ENCODE measurements around the gene FERMT1. TPM values are rescaled to one million over a fixed set of nuclear protein-coding genes. Genes with fewer than 3 reads are reported as not detected.

Gene FERMT1
- total and polyA plus RNA-seq, 9 donors = 1.1 to 10.4 (median 4.7) TPM

- no peak for TF ChIP-seq EP300 (IDR thresholded peaks at IDR 0.05)
- TF ChIP-seq POLR2A (IDR thresholded peaks at IDR 0.05) = no peak
- TF ChIP-seq CTCF (IDR thresholded peaks at IDR 0.05) = no peak
- 36 to 43% (median 39%) methylated on average over 8 of the region's 8 CpGs for WGBS, 3 donors
Observed at GRCh38 chr20:6134592-6134991, 11.8 kb upstream of the FERMT1 start.

GRCh38 chr20:6130045-6130444 lies 7.2 kb upstream of the FERMT1 start:
- Histone ChIP-seq H3K4me1 (ENCODE audit: insufficient read depth) (no peaks in the 10 kb centered on the region), H3K27me3 (no peaks in the 10 kb centered on the region), H3K36me3 (no peaks in the 10 kb centered on the region), H3K4me3 (no peak overlapping the region), H3K9me3 (no peaks in the 10 kb centered on the region), H3K27ac (no peak overlapping the region)
- WGBS, 3 donors = 88 to 93% (median 93%) methylated on average over 5 of the region's 5 CpGs
- intact Hi-C loops (cut with DNase I) = no loop called here
- no peak for DNase-seq
- TF ChIP-seq EP300 (IDR thresholded peaks at IDR 0.05) (no peak), POLR2A (IDR thresholded peaks at IDR 0.05) (no peak), CTCF (IDR thresholded peaks at IDR 0.05) (no peak)

More at GRCh38 chr20:6134592-6134991, 11.8 kb upstream of the FERMT1 start:
- Histone ChIP-seq H3K36me3 (no peaks in the 10 kb centered on the region), H3K27ac (no peak overlapping the region), H3K9me3 (no peaks in the 10 kb centered on the region), H3K27me3 (no peaks in the 10 kb centered on the region), H3K4me3 (no peak overlapping the region), H3K4me1 (ENCODE audit: insufficient read depth) (no peaks in the 10 kb centered on the region)
- DNase-seq = no peak
- intact Hi-C loops (cut with DNase I) = no loop called here

- H3K4me1 ChIP-seq (ENCODE audit: insufficient read depth) = peaks cover 3% of the 10 kb centered on the region
- H3K27ac ChIP-seq = no peak overlapping the region
- DNase-seq = no peak
- H3K36me3 ChIP-seq = no peaks in the 10 kb centered on the region
- H3K9me3 ChIP-seq = no peaks in the 10 kb centered on the region
- WGBS, 3 donors = 81 to 88% (median 87%) methylated on average over 4 of the region's 4 CpGs
- H3K4me3 ChIP-seq = no peak overlapping the region
- no peak for TF ChIP-seq POLR2A (IDR thresholded peaks at IDR 0.05)
- no peak for TF ChIP-seq CTCF (IDR thresholded peaks at IDR 0.05)
- no peak for TF ChIP-seq EP300 (IDR thresholded peaks at IDR 0.05)
- H3K27me3 ChIP-seq = no peaks in the 10 kb centered on the region
- intact Hi-C loops (cut with DNase I) = no loop called here
Observed at GRCh38 chr20:6127825-6128224, 5.0 kb upstream of the FERMT1 start.

GRCh38 chr20:6126846-6127245 lies 4.0 kb upstream of the FERMT1 start:
- Histone ChIP-seq H3K4me3 (no peak overlapping the region), H3K27ac (no peak overlapping the region), H3K36me3 (no peaks in the 10 kb centered on the region), H3K27me3 (no peaks in the 10 kb centered on the region), H3K9me3 (no peaks in the 10 kb centered on the region), H3K4me1 (ENCODE audit: insufficient read depth) (peaks cover 3% of the 10 kb centered on the region)
- DNase-seq = no peak
- 74 to 87% (median 82%) methylated on average over 2 of the region's 2 CpGs for WGBS, 3 donors
- no peak for TF ChIP-seq EP300 (IDR thresholded peaks at IDR 0.05)
- no peak for TF ChIP-seq CTCF (IDR thresholded peaks at IDR 0.05)
- intact Hi-C loops (cut with DNase I) = no loop called here

GRCh38 chr20:6123649-6124014 lies 802 bp upstream of the FERMT1 start:
- Histone ChIP-seq H3K27me3 (no peaks in the 10 kb centered on the region), H3K9me3 (no peaks in the 10 kb centered on the region), H3K36me3 (no peaks in the 10 kb centered on the region), H3K27ac (peak overlapping the region in 1 of 2 donors; percentile 79), H3K4me3 (no peak overlapping the region), H3K4me1 (ENCODE audit: insufficient read depth) (peaks cover 3% of the 10 kb centered on the region)
- intact Hi-C loops (cut with DNase I) = no loop called here
- TF ChIP-seq CTCF (IDR thresholded peaks at IDR 0.05) = no peak
- DNase-seq = no peak
- WGBS, 3 donors = 95 to 96% (median 96%) methylated on average over 4 of the region's 4 CpGs

All from ovary (tissue), 9 donors.